Kidney (tissue), 14 donors: ENCODE results near the gene IL17C. TPM values are rescaled to one million over a fixed set of nuclear protein-coding genes. Genes with fewer than 3 reads are reported as not detected.
A peak's percentile ranks its signal among the peaks of the same experiment; 100 is the strongest.

Source experiments
- DNase-seq, 5 donors: peaks; one replicate each; pipeline ENCODE4 v3.0.0-alpha.2; 2013 to 2020
- FAIRE-seq: peaks from 2 replicates; lab custom pipeline; 2012; peaks lifted over from hg19 to GRCh38; lab: Jason Lieb, UNC
- H3K27ac ChIP-seq, 2 donors: one replicate each; pipeline ENCODE4 v1.7.0; 2013; ENCODE audit warnings: low read depth in 2 of 2, low read length in 2 of 2, inconsistent platforms in 1 of 2
- H3K27me3 ChIP-seq: one replicate; pipeline ENCODE4 v1.7.1; 2013; ENCODE audit warnings: low read length, inconsistent platforms; ENCODE audit not compliant: control insufficient read depth, insufficient read depth
- H3K36me3 ChIP-seq, 3 donors: one replicate each; pipeline versions ENCODE4 v1.7.0 to v1.7.1; 2013; ENCODE audit warnings: low read length in 3 of 3, control low read depth in 1 of 3, inconsistent platforms in 1 of 3; ENCODE audit not compliant: insufficient read depth in 3 of 3, control insufficient read depth in 2 of 3
- H3K4me1 ChIP-seq, 3 donors: one replicate each; pipeline versions ENCODE4 v1.7.0 to v1.7.1; 2013; ENCODE audit warnings: low read length in 3 of 3, inconsistent platforms in 1 of 3, low read depth in 1 of 3; ENCODE audit not compliant: control insufficient read depth in 2 of 3, insufficient read depth in 2 of 3
- H3K4me3 ChIP-seq, 3 donors: one replicate each; pipeline versions ENCODE4 v1.7.0 to v1.8.1; 2013; ENCODE audit warnings: low read length in 3 of 3, control low read depth in 1 of 3, inconsistent platforms in 1 of 3
- H3K9ac ChIP-seq, 3 donors: one replicate each; pipeline versions ENCODE4 v1.7.0 to v1.7.1; 2013; ENCODE audit warnings: low read length in 3 of 3, control low read depth in 1 of 3, inconsistent platforms in 1 of 3
- H3K9me3 ChIP-seq, 3 donors: one replicate each; pipeline versions ENCODE4 v1.7.0 to v1.7.1; 2013; ENCODE audit warnings: low read length in 3 of 3, control low read depth in 1 of 3, inconsistent platforms in 1 of 3; ENCODE audit not compliant: control insufficient read depth in 2 of 3, insufficient read depth in 1 of 3
- intact Hi-C: fragments of 100-400 bp; cut with DNase I; formaldehyde crosslinking; loops from one replicate; pipeline ENCODE4 v1.11.1; 2022
- polyA plus RNA-seq: library from polyadenylated mRNA; stranded (reverse); fragments of 350-450 nt; fragmentation: Illumina TruSeq; extraction: RNeasy Lipid Tissue Mini Kit (QIAGEN cat#74804); gene quantifications from one replicate; pipeline ENCODE4 v1.2.3, GENCODE V29; 2014; ENCODE audit warnings: low read depth, low replicate concordance; ENCODE audit not compliant: insufficient read depth
- total RNA-seq: library from RNA; stranded (reverse); fragmentation: NEBNext Ultra II Directional; extraction: Animal tissue kit (Norgen Biotek cat#: 25700); gene quantifications from one replicate; pipeline ENCODE4 v1.2.1, GENCODE V29; 2021
- TF ChIP-seq, protein P1 (sequence below): IDR thresholded peaks from 3 replicates; pipeline ENCODE4 v1.5.1; 2012; ENCODE audit warnings: mild to moderate bottlenecking, moderate library complexity, borderline replicate concordance; ENCODE audit not compliant: insufficient read depth; ENCODE audit errors: extremely low read depth
- donor health status: control.
- donor health status: control.
- donor health status: control.
- donor health status: control.
- donor health status: control.
- donor health status: DM: yes; HTN: yes; CAD: no.
- donor health status: Normal renal cell carcinoma (clear cell type).

The IL17C gene
- total and polyA plus RNA-seq, 2 donors from 2014 or later, result not detected

GRCh38 chr16:88685156-88686061 lies 47.0 kb downstream of the IL17C start:
- TF ChIP-seq, protein P1, sequence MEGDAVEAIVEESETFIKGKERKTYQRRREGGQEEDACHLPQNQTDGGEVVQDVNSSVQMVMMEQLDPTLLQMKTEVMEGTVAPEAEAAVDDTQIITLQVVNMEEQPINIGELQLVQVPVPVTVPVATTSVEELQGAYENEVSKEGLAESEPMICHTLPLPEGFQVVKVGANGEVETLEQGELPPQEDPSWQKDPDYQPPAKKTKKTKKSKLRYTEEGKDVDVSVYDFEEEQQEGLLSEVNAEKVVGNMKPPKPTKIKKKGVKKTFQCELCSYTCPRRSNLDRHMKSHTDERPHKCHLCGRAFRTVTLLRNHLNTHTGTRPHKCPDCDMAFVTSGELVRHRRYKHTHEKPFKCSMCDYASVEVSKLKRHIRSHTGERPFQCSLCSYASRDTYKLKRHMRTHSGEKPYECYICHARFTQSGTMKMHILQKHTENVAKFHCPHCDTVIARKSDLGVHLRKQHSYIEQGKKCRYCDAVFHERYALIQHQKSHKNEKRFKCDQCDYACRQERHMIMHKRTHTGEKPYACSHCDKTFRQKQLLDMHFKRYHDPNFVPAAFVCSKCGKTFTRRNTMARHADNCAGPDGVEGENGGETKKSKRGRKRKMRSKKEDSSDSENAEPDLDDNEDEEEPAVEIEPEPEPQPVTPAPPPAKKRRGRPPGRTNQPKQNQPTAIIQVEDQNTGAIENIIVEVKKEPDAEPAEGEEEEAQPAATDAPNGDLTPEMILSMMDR, result no peak
- H3K4me3 ChIP-seq, result peak overlapping the region in 2 of 3 donors; percentile 10 to 58
- no peaks in the 10 kb centered on the region for H3K36me3 ChIP-seq
- intact Hi-C loops, result no loop called here
- H3K4me1 ChIP-seq, result peaks cover 0 to 4% (median 0%) of the 10 kb centered on the region in 3 donors
- no peaks in the 10 kb centered on the region for H3K9me3 ChIP-seq
- H3K9ac ChIP-seq, result peak overlapping the region in 1 of 3 donors; percentile 40
- DNase-seq, result peak in 3 of 5 donors; percentile 27 to 77 (median 29)
- FAIRE-seq, result no peak
- H3K27ac ChIP-seq, result no peak overlapping the region
- H3K27me3 ChIP-seq, result peaks cover 11% of the 10 kb centered on the region

- H3K36me3 ChIP-seq, result no peaks in the 10 kb centered on the region
- TF ChIP-seq, protein P1, result no peak
- H3K27me3 ChIP-seq, result peaks cover 11% of the 10 kb centered on the region
- peaks cover 0 to 4% (median 0%) of the 10 kb centered on the region in 3 donors for H3K4me1 ChIP-seq
- peak in 1 of 5 donors; percentile 84 for DNase-seq
- H3K9ac ChIP-seq, result peak overlapping the region in 1 of 3 donors; percentile 40
- peak overlapping the region in 2 of 3 donors; percentile 10 to 58 for H3K4me3 ChIP-seq
- H3K27ac ChIP-seq, result no peak overlapping the region
- H3K9me3 ChIP-seq, result no peaks in the 10 kb centered on the region
- intact Hi-C loops, result no loop called here
- no peak for FAIRE-seq
Observed at GRCh38 chr16:88686062-88686438, 47.7 kb downstream of the IL17C start.

DNA sequence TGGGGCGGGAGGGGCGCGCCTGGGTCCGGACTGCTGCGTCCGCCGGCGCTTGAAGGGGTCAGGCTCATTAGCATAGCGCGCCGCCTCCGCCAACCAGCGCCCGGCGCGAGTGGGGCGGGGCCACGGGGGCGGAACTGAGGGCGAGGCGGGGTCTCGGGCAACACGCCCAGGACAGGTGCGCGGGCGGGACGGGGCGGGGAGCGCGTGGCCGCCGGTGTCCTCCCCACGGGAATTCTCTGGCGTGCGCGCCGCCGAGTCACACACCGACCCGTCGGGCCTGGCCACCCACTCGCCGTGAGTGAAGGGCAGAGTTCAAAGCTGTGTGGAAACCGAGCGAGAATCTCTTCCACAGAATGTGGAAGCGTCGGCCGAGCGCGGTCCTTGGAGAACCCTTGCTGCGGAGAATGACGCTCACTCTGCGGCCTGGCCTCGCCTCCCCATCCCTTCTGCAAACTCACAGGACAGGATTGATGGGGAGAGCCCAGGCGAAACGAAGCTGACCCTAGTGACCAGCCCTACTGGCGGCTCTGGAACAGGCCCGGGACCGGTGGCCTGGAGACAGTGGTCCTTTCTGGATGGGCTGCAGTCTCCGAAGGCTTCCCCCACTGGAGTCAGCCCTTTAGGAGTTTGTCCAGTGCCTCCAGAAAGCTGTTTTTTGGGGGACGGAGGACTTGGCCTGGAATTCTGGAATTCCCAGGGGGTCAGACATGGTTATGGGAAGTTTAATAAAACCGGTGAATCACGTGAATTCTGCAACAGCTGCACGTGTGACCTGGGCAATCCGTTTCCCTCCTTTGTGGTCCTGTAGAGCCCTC lies 48.3 kb downstream of the IL17C start, which contains the start of gene SNAI3:
SNAI3 (minus strand) TSS at position 69 of the 815 bp plus-strand sequence. CDS start 101 bp downstream, outside the sequence.
- intact Hi-C loops, result no loop called here
- Histone ChIP-seq H3K9ac (peak within 1 kb of the TSS in 1 of 3 donors; percentile 40), H3K27ac (no peak within 1 kb of the TSS), H3K9me3 (no peaks in the 10 kb centered on the region), H3K4me3 (peak within 1 kb of the TSS in 2 of 3 donors; percentile 10 to 58), H3K36me3 (no peaks in the 10 kb centered on the region), H3K27me3 (peaks cover 10% of the 10 kb centered on the region), H3K4me1 (peaks cover 0 to 4% (median 0%) of the 10 kb centered on the region in 3 donors)
- no peak for FAIRE-seq
- TF ChIP-seq, protein P1, result no peak
- DNase-seq, result peak; percentile 86 to 94 (median 91)
